GM12873 (cell line): ENCODE results near the gene SAMD3.

Experiments
- TF ChIP-seq, protein P1 (sequence below): IDR thresholded peaks from 2 replicates; pipeline ENCODE4 v1.5.1; 2012; ENCODE audit warnings: low read depth, mild to moderate bottlenecking, moderate library complexity, low read length, control low read depth; ENCODE audit not compliant: insufficient read depth; ENCODE audit errors: missing control alignments

SAMD3 gene, protein sequence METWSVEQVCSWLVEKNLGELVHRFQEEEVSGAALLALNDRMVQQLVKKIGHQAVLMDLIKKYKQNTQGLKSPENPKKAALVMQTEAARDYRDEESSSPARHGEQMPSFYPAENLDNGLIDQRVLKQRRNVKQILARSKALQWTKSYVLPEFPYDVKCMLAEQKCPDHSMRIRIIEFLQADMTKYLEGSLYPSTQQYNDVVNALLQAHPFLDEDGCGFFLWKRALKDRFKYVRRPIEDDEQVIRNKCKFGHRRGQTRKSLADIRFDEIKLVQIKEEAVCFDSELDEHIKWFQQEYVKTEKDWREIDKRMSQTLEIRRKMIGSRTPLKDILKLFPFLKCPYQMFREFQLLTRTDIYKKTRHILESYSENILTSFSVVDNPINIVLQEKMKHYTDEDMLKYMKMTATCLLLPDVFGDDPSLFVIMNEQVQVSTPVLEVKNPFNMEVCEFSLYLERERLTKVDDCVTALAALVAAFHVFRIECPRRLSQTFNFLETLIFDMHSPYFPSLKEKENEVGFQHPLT

DNA sequence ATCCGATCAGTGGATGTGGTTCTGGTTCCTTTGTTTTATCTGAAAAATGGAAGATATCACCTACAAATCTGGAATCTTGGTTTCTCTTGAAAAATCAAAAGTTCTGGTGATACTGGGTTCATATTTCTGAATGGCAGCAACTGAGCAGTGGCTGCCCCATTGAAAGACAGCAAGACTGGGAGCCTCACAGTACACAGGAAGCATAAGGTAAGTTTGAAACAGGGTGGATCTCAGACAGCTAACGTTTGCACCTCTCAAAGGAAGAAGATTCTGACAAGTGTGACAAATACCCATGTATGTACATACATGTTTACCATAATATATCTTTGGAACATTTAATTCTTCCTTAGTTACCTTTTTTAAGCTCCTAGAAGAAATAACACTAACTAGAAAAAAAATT is at the start of gene SAMD3:
Gene SAMD3 (minus strand): TSS at position 177 of the 400 bp plus-strand sequence. CDS start 7,678 bp downstream, outside the sequence.
- TF ChIP-seq, protein P1, sequence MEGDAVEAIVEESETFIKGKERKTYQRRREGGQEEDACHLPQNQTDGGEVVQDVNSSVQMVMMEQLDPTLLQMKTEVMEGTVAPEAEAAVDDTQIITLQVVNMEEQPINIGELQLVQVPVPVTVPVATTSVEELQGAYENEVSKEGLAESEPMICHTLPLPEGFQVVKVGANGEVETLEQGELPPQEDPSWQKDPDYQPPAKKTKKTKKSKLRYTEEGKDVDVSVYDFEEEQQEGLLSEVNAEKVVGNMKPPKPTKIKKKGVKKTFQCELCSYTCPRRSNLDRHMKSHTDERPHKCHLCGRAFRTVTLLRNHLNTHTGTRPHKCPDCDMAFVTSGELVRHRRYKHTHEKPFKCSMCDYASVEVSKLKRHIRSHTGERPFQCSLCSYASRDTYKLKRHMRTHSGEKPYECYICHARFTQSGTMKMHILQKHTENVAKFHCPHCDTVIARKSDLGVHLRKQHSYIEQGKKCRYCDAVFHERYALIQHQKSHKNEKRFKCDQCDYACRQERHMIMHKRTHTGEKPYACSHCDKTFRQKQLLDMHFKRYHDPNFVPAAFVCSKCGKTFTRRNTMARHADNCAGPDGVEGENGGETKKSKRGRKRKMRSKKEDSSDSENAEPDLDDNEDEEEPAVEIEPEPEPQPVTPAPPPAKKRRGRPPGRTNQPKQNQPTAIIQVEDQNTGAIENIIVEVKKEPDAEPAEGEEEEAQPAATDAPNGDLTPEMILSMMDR, result no peak

DNA sequence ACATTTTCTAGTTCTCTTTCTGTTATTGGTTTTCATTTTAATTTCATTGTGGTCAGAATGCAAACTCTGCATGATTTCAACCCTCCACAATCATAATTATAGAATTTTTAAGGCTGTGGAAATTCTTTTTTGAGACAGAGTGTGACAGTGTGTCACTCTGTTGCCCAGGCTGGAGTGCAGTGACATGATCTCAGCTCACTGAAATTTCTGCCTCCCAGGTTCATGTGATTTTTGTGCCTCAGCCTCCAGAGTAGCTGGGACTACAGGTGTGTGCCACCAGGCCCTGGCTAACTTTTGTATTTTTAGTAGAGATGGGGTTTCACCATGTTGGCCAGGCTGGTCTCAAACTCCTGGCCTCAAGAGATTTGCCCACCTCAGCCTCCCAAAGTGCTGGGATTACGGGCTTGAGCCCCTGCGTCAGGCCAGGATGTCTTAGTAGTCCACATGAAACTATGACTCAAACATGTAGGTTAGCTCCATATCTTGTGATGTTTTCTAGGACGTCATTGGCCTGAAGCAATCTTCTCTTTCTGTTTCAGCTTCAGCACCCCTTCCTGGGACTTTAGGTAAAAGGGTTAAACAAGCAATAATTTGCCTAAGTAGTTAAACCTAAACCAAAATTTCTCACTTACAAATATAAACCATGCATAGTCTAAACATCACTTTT is 47.4 kb upstream of the SAMD3 start:
- TF ChIP-seq, protein P1, result no peak

DNA sequence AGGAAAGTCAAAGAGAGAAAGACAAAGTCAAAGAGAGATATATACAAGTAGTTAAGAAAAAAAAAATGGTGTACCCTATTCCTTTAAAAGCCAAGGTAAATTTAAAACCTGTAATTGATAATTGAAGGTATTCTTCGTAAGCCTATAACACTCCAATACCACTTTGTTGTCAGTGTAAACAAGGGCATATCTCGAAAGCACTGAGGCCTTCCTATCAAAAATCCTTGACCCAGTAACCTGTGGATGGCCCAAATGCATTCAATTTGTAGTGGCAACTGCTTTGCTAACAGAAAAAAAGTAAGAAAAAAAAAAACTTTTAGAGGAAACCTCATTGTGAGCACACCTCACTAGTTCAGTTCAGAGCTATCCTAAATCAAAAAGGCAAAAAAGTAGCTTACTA is 39.3 kb upstream of the SAMD3 start:
- TF ChIP-seq, protein P1, result no peak

DNA sequence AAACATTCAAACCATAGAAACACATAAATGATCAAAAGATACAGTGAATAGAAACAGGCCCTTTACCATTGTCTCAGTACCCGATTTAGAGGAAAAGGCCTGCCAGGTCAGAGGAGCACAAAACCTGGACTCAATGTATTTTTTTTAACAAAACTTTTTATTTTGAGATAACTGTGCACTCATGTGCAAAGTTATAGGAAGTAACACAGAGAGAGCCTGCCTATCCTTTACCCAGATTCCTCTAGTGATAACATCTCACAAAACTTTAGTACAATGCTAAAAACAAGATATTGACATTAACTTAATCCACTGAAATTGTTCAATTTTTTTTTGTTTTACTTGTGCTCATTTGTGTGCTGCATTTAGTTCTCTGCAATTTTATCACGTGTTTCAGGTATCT is 36.8 kb upstream of the SAMD3 start:
- TF ChIP-seq, protein P1, result no peak

DNA sequence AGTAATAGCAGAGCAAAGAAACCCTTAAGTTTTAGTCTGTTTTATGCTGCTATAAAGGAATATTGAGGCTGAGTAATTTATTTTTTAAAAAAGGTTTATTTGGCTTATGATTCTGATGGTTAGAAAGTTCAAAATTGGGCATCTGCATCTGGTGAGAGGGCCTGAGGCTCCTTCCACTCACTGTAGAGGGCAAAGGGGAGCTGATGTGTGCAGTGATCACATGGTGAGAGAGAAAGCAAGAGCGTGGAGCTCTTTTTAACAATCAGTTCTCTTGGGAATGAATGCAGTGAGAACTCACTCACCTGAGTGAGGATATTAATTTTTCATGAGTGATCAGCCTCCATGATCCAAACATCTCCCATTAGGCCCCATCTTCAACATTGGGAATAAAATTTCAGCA is 36.4 kb upstream of the SAMD3 start:
- TF ChIP-seq, protein P1, result no peak

DNA sequence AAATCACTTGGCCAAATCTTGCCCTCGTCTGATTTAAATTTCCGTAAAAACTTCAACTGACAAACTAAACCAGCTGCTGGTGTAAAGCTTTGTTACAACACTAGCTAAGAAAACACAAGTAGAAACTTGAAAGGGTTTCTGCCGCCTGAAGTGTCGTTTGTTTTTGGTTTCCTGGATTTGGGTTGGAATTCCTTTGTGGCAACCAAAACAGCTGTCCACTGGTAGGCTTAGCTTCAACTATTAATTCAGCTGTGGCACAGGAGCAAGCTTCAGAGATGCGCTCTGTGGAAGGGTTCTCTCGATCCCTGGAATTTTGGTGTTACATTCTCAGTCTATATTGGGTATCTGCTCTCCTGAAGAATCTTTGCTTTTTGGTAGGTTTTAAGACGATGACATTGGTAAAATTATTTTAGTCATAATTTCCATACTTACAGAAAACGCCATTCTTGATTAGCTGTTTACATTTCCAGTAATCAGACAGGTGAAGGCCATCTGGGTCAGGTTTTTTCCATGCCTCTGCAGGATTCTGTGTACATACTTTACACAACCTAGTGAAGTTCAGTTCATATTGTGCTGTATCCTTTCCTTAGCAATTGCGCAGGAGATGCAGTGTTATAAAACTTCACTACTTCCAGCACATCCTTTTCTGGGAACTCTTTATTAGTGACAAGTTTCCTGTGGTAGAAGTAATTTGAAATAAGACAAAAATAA is 29.9 kb upstream of the SAMD3 start:
- TF ChIP-seq, protein P1, result no peak

DNA sequence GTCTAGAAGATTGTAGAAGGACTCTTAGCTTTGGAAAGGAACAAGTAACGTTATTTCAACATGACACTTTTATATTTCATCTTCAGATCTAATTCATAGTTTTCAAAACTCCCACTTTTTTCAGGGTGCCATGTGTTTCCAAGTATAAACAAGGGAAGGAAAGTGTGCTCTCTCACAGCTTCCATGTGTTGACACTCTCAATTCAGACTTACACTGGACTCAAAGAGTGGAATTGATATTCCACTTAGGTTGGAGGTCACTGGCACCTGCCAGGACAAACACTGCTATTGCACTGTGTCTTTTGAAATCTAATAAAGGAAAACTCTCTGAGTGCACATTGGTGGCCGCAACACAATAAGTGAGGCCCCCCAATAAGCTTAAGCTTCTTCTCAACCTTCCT is 22.5 kb upstream of the SAMD3 start:
- TF ChIP-seq, protein P1, result no peak
